AG04449 (cell line): ENCODE measurements around the gene PDE4B.
A peak's percentile ranks its signal among the peaks of the same experiment; 100 is the strongest.

ENCODE experiments used
- CTCF ChIA-PET: fragments of 350-600 bp; formaldehyde crosslinking; extraction: SDS; loops from one replicate; lab custom pipeline; 2021; ENCODE audit warnings: antibody characterized with exemption; lab: Yijun Ruan, JAX
- POLR2A ChIA-PET: fragments of 400-600, 350-600 bp; formaldehyde crosslinking; extraction: SDS; loops from one replicate; lab custom pipeline; 2020; ENCODE audit warnings: antibody characterized with exemption, inconsistent platforms; lab: Yijun Ruan, JAX
- DNase-seq: peaks from one replicate; pipeline ENCODE4 v3.0.0-alpha.2; 2010; ENCODE audit warnings: low read depth, low spot score
- H3K4me3 ChIP-seq: 2 replicates; pipeline ENCODE4 v1.5.1; 2011; ENCODE audit warnings: low read depth, mild to moderate bottlenecking, control low read depth, low read length
- TF ChIP-seq, protein P1 (sequence below): IDR thresholded peaks from one replicate; pipeline ENCODE4 v1.5.1; 2011; ENCODE audit warnings: mild to moderate bottlenecking, moderate library complexity, low read length, control low read depth, inconsistent platforms; ENCODE audit not compliant: insufficient read depth; ENCODE audit errors: missing control alignments

The PDE4B gene

DNA sequence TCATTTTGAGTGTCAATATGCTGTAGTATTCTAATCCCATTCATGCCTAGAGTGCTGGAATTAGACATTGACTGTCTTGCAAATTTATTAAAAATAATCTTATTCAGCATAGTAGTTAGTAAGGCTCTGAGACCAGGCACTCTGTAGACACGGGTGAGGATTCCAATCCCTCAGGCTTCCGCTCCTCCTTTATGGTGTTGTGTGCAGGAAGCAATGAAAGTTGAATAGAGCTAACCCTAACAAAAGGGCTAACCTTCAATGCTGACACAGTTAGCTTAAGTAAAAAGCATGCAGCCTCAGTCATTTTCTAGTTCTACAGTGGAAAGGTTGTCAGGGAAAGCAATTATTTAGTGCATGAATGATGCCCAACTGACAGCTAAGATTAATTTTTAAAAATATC is 541.6 kb downstream of the PDE4B start:
- DNase-seq: no peak
- CTCF ChIA-PET: interaction anchor here (0.7 to 3.7 kb wide), 3 partner anchors 9 to 113 kb away, joined by 3 to 19 read pairs (median 4); no protein-coding TSS in a partner anchor
- H3K4me3 ChIP-seq: peak overlapping the region; percentile 69
- POLR2A ChIA-PET: no interaction called here
- TF ChIP-seq, protein P1, sequence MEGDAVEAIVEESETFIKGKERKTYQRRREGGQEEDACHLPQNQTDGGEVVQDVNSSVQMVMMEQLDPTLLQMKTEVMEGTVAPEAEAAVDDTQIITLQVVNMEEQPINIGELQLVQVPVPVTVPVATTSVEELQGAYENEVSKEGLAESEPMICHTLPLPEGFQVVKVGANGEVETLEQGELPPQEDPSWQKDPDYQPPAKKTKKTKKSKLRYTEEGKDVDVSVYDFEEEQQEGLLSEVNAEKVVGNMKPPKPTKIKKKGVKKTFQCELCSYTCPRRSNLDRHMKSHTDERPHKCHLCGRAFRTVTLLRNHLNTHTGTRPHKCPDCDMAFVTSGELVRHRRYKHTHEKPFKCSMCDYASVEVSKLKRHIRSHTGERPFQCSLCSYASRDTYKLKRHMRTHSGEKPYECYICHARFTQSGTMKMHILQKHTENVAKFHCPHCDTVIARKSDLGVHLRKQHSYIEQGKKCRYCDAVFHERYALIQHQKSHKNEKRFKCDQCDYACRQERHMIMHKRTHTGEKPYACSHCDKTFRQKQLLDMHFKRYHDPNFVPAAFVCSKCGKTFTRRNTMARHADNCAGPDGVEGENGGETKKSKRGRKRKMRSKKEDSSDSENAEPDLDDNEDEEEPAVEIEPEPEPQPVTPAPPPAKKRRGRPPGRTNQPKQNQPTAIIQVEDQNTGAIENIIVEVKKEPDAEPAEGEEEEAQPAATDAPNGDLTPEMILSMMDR: no peak

DNA sequence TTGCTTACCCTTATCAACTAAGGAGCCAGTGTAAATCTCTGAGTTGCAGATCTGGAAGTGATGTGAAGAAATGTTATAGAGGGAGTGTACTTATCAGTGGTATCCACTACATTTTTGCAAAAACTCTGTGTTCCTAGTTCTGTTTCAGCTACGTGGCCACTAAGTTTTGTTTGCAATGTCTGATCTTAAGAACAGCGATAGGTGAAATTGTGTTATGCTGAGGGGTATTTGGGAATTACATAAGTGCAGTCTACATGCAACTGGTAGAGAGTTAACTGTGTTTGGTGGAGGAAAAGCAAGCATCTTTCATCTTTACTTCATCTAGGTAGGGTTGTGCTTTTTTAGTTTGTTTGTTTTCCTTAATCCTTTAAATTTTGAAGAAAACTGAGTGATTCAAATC is 542.4 kb downstream of the PDE4B start:
- peak overlapping the region; percentile 69 for H3K4me3 ChIP-seq
- no peak for DNase-seq

DNA sequence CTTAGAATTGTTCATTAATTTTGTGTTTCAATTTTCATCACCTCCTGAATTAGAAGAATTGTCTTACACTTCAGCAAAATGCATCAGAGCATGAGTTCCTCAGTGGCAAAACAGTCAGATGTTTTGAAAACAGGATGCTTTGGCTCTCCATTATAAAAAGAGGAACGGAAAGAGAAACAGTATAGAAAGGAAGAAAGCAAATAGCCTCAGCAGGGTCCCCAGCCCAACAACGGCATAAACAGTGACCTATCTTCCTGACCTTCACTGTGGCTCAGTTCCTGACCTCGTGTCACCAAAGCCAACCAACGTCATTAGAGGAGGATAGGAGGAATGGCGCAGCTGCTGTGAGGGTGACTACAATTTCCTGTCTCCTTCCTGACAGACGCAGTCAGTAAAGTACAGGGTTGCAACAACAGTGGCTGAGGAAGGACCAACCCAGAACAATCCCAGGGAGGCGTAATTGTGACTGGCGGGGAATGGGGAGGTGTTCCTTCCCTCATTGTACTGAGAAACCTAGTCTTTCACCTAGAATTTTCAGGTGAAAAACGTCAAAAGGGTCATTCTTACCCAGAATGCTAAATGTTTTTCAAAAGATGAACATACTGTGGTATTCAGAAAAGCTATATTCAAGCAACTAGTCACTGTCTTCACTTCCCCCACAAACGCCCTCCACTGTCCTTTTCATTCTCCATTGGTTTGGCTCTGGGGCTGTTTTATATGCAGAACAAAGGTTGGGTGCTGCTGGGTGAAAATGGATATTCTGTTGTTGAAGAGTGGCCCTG is 543.4 kb downstream of the PDE4B start:
- CTCF ChIA-PET: interaction anchor here (0.7 to 1.4 kb wide), 2 partner anchors 9 to 11 kb away, joined by 3 read pairs; no protein-coding TSS in a partner anchor
- H3K4me3 ChIP-seq: peak overlapping the region; percentile 69
- POLR2A ChIA-PET: no interaction called here
- TF ChIP-seq, protein P1: no peak
- no peak for DNase-seq

More for the DNA sequence above, 542.4 kb downstream of the PDE4B start:
- CTCF ChIA-PET: no interaction called here
- TF ChIP-seq, protein P1: no peak
- POLR2A ChIA-PET: no interaction called here

DNA sequence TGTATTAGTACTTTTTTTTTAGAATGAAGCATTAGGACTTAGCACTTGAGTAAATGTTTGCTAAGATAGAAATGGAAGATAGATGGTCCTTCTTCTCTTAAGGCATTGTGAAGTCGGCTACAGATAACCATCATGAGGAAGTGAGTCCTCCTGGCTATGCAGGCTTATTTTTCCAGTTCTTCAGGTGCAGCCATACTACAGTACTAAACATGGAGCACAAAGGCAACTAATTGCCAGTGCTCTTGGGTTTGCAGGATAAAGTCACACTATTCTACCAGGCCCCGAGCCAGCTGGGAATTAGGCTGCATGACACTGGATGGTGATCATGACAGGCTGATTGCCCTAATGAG is 543.9 kb downstream of the PDE4B start:
- no peak for DNase-seq
- ChIA-PET POLR2A (no interaction called here), CTCF (interaction anchor here (0.7 to 1.4 kb wide), 2 partner anchors 8 to 11 kb away, joined by 3 read pairs; no protein-coding TSS in a partner anchor)
- no peak overlapping the region for H3K4me3 ChIP-seq
- TF ChIP-seq, protein P1: no peak

DNA sequence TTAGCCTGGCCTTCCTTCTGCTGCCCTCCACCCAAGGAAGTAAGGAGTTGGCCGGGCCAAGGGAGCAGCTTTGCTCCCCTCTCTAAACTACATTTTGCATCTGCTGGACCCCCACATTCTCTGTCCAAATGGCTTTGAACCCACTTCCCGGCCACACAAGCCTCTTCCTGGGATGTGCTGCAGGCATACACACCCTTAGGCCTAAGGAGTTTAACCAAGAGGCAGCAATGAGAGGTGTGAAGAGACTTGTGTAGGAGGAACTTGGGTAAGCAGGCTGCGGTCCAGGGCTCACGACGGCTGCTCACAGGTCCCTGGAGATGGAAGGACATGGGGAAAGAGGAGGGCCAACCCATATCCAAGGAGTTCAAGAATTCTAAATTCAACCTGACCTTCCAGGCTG is 544.6 kb downstream of the PDE4B start:
- no peak for DNase-seq
- H3K4me3 ChIP-seq: no peak overlapping the region
- POLR2A ChIA-PET: no interaction called here
- CTCF ChIA-PET: interaction anchor here (0.6 to 2.2 kb wide), 3 partner anchors 10 to 24 kb away, joined by 3 to 7 read pairs (median 4); no protein-coding TSS in a partner anchor
- TF ChIP-seq, protein P1: no peak

DNA sequence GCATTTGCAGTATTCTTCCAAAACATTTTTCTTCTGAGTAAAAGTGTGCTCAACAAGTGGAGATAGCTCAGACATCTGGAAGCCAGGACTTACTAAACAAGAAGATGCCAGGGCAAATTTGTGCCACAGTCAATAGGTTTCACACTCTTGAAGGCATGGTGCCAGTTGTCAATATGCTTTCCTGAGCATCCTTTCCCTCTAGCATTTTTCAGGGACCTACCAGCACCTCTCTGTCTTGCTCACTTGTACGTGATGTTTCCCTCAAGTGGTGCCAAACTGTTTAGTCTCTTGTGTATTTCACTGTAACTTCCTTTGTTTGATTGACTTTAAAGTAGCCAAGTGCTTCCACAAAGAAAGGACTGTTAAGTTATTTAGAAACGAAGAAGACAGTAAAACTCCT is 547.2 kb downstream of the PDE4B start:
- ChIA-PET CTCF (no interaction called here), POLR2A (no interaction called here)
- no peak overlapping the region for H3K4me3 ChIP-seq
- TF ChIP-seq, protein P1: no peak
- no peak for DNase-seq
